IPS-18a (cell line): ENCODE results near the gene USP12.

ENCODE experiments used
- H3K27ac ChIP-seq: one replicate; pipeline ENCODE4 v1.5.1; 2013; ENCODE audit warnings: low read length
- H3K27me3 ChIP-seq: one replicate; pipeline ENCODE4 v1.6.1; 2013; ENCODE audit warnings: mild to moderate bottlenecking, low read length; ENCODE audit not compliant: control insufficient read depth, insufficient read depth
- H3K36me3 ChIP-seq: one replicate; pipeline ENCODE4 v1.6.1; 2013; ENCODE audit warnings: low read depth, low read length; ENCODE audit not compliant: control insufficient read depth
- H3K4me1 ChIP-seq: one replicate; pipeline ENCODE4 v1.6.1; 2013; ENCODE audit warnings: low read depth, low read length; ENCODE audit not compliant: control insufficient read depth
- H3K4me3 ChIP-seq: one replicate; pipeline ENCODE4 v1.5.1; 2013; ENCODE audit warnings: low read length
- H3K9ac ChIP-seq: one replicate; pipeline ENCODE4 v1.6.1; 2013; ENCODE audit warnings: mild to moderate bottlenecking, low read length, moderate library complexity
- H3K9me3 ChIP-seq: one replicate; pipeline ENCODE4 v1.6.1; 2013; ENCODE audit warnings: low read depth, low read length; ENCODE audit not compliant: control insufficient read depth

USP12 gene

DNA sequence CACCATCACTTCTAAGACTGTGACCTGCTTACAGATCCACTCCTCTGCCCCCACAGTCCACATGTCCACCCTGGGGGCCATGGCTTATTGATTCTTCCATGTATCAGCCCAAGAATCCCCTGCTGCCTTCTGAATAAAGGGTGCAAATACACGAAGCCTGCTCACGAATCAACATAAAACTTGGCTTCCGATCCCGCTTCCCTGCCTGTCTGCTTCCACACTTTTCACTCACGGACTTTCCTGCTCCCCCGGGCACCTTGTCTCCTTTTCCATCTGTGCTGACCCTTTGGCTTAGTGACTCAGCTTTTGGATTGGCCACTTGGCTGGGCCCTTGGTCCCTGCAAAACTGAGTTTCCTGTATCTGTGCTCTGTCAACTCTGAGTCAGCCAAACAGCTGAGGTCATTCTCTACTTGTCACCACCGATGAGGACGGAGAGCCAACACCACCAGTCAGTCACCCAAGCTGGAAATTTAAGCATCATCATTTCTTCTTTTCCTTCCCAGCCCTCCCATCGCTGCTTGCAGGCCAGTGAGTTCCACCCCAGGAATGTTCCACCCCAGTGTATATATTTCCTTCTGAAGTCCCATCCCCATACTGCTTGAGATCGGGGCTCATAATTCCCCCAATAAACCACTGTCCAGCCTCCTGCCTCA lies 11.4 kb upstream of the USP12 start:
- Histone ChIP-seq H3K4me3 (no peak overlapping the region), H3K4me1 (peaks cover 8% of the 10 kb centered on the region), H3K36me3 (no peaks in the 10 kb centered on the region), H3K27me3 (no peaks in the 10 kb centered on the region), H3K27ac (no peak overlapping the region), H3K9ac (no peak overlapping the region), H3K9me3 (no peaks in the 10 kb centered on the region)

DNA sequence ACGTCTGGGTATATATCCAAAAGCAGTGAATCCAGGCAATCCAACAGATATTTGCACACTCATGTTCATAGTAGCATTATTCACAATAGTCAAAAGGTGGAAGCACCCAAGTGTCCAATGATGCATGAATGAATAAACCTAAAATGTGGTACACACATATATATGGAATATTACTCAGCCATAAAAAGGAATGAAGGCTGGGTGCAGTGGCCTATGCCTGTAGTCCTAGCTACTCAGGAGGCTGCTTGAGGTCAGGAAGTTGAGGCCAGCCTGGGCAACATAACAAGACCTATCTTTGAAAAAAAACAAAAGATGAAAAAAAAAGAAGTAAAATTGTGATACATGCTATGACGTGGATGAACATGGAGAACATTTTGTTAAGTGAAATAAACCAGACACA lies 10.4 kb upstream of the USP12 start:
- Histone ChIP-seq H3K27ac (no peak overlapping the region), H3K9ac (no peak overlapping the region)

DNA sequence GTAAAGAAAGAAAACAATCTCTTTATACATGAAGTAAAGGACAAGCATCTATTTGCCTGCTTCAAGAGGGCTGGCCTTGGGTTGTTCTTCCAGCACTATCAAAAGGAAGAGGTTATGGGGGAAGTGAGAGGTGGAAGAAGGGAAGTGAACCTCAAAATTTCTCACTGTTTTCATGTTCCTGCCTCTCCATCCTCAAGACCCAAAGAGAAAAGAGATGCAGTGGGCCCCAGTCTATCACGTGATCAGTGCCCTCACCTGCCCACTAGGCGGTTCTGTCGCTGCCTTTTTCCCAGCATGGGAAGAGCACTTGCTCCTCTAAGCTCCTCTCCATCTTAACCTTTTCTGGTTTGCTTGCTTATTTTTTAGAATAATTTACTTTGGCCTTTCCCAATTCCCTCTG lies 6.2 kb upstream of the USP12 start:
- Histone ChIP-seq H3K4me1 (peaks cover 9% of the 10 kb centered on the region), H3K27me3 (no peaks in the 10 kb centered on the region), H3K27ac (no peak overlapping the region), H3K36me3 (no peaks in the 10 kb centered on the region), H3K4me3 (peak overlapping the region; percentile 24), H3K9me3 (no peaks in the 10 kb centered on the region), H3K9ac (no peak overlapping the region)

More for the DNA sequence above, 10.4 kb upstream of the USP12 start:
- no peaks in the 10 kb centered on the region for H3K27me3 ChIP-seq
- H3K4me1 ChIP-seq = peaks cover 11% of the 10 kb centered on the region
- no peaks in the 10 kb centered on the region for H3K9me3 ChIP-seq
- no peaks in the 10 kb centered on the region for H3K36me3 ChIP-seq
- H3K4me3 ChIP-seq = no peak overlapping the region

DNA sequence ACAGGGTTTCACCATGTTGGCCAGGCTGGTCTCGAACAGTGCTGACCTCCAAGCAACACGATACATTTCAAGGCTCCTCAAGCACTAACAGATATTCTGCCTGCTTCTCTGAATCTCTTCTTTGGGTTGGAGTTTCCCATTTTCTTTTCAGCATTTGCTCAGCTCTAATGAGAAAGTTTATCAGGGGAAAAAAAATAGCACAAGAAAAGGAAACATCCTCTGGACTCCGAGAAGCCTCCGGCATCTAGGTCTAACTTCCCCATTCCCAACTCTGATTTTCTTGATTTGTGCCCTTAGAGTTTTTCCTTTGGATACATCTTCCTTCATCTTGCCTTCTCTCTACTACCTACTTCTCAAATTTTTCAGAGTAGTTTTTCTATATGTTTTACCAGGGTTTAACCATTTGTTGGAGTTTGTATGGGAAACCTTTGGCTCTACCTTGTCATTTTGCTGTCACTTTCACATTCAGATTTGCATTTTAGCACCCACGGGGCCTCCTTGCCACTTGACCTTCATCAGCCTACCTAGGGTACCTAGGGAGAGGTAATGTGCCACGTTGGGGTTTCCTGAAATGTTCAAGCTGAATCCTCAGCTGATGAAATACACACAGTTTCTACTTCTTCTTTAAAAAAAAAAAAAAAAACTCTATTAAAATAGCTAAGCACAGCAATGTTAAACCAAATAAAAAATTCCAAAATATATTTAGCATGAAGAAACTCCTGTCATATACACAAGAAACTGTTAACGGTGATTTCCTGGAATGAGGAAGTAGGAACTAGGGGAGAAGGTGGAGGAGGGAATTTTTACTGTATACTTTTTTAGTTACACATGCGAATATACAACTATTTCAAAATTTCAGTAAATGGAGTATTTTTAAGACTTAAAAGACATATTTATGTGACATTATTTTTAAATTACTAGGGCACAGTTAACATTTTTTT lies 5.1 kb upstream of the USP12 start:
- no peaks in the 10 kb centered on the region for H3K9me3 ChIP-seq
- no peak overlapping the region for H3K9ac ChIP-seq
- H3K27ac ChIP-seq = no peak overlapping the region
- H3K4me1 ChIP-seq = peaks cover 9% of the 10 kb centered on the region
- H3K27me3 ChIP-seq = no peaks in the 10 kb centered on the region
- H3K4me3 ChIP-seq = no peak overlapping the region
- no peaks in the 10 kb centered on the region for H3K36me3 ChIP-seq

DNA sequence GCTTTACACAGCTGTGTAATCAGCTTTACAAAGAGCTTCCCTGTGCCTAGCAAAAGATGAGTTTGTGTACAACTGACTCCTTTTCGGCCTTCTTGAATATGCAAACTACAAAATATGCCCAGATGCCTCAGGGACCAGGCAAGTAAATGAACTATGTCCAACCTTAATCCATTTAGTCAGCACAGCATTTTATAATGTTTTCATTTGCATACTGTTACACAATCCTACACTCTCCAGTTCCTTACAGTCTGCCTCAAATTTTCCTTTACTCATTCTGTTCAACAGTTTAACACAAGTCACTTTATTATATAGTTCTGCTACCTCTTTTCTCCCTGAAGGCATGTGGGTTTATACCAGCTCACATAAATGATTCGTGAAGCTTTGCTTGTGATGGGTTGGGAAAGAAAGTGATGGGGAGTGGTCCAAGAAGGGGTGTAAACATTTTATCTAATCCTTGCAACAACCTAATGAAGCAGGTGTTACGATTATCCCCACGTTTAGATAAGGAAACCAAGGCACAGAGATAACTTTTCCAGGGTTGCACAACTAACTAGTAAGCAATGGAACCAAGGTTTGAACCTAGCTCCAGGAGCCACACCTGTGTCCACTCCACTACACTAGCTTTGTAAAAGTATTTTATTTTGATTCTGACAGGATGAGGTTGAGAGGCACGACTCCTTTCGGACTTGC lies 3.3 kb upstream of the USP12 start:
- no peaks in the 10 kb centered on the region for H3K9me3 ChIP-seq
- H3K4me3 ChIP-seq = no peak overlapping the region
- H3K36me3 ChIP-seq = no peaks in the 10 kb centered on the region
- peaks cover 14% of the 10 kb centered on the region for H3K4me1 ChIP-seq
- H3K9ac ChIP-seq = no peak overlapping the region
- H3K27ac ChIP-seq = no peak overlapping the region
- H3K27me3 ChIP-seq = no peaks in the 10 kb centered on the region

DNA sequence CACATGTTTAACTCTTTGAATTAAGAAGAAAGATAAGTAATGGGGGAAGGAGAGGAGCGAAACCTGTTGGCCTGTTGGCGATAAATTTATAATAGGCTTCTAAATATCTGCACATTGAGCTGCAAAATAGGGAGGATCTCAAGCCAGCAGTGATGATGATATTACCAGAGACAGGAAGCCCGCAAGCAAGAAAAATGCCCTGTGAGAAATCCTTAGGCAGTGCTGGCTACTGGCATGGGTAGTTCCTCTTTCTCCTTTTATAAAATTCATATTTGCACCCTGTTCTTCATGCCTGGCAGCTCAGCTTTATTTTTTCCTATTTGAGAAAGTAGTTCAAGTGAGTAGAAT lies 858 bp upstream of the USP12 start:
- Histone ChIP-seq H3K4me1 (peaks cover 9% of the 10 kb centered on the region), H3K9ac (peak overlapping the region; percentile 43), H3K36me3 (no peaks in the 10 kb centered on the region), H3K27me3 (no peaks in the 10 kb centered on the region), H3K9me3 (no peaks in the 10 kb centered on the region), H3K27ac (no peak overlapping the region), H3K4me3 (peak overlapping the region; percentile 71)

DNA sequence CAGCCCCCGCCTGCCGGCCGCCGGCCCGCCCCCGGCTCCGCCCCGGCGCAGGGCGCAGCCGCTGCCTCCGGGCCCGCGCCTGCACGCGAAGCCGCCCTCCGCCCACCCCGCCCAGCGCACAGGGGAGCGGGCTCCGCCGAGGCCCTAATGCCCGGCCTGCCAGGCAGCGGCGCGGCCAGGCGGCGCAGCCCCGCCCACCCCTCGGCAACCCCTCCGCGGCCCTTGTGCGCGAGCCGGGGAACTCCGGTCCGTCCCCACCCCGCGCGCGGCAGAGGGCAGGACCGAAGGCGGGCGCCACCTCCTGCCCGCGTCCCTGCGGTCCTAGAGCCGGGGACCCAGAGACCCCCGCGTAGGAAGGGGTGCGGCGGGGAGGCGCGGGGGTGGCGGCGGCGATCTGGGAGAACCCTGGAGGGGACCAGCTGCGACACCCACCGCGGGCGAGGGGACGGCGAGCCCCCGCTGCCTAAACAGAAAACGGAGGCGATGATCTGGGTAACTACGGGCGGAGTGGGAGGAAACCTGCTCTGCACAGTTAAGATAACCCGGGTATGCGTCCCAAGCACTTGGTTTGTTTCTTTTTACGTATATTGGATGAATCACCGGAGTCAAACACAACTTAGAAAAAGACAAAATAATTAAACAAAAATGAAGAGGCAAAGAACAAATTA lies 350 bp upstream of the USP12 start:
- Histone ChIP-seq H3K36me3 (no peaks in the 10 kb centered on the region), H3K27ac (no peak overlapping the region), H3K4me3 (peak overlapping the region; percentile 71), H3K4me1 (peaks cover 9% of the 10 kb centered on the region), H3K9me3 (no peaks in the 10 kb centered on the region), H3K9ac (peak overlapping the region; percentile 43), H3K27me3 (no peaks in the 10 kb centered on the region)

DNA sequence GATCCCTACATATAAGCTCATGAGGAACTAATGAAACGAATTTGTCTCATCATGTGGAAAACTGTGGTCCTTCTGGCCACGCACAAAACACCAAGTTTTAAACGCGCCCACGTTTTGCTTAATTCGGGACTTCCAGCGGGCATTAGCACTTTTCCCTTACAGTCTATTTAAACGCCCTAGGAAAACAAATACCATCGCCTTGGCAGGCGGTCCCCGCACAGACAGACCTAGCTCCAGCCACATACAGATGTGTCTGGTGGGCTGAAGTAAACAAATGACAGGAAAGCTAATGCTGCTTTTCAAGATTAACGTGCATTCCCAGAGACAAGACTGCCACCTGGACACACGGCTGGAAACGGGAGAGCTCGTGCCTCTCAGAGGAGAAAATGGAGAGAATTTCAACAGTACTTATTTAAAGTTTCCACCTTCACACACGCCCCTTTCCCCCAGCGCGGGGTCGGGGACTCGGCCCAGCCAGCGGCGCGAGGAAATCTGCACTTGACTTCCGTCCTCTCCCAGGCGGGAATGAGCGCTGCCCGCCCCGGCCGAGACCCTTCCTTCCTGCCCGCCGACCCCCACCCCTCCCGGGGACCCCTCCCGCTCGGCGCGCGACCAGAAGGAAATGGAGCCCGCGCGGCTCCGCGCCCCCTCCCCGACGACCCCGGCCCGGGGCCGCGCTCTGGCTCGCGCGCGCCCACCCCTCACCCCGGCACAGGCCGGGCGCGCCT lies 931 bp downstream of the USP12 start:
- Histone ChIP-seq H3K4me3 (peak overlapping the region; percentile 96), H3K27ac (peak overlapping the region; percentile 1), H3K9ac (peak overlapping the region; percentile 79), H3K4me1 (peaks cover 9% of the 10 kb centered on the region), H3K27me3 (no peaks in the 10 kb centered on the region), H3K36me3 (no peaks in the 10 kb centered on the region), H3K9me3 (no peaks in the 10 kb centered on the region)

DNA sequence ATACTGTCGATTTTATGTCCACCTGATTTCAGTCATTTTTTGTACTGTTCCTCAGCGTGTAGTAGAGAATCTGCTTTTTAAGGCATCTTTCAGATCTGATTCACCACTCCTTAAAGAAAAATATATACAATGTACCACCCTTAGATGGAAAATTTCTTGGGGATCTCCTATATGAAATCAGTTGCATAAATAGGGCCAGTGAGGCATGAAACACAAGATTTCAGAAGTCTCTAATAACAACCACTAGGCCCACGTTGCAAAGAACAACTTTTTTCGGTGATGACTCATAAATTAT lies 1.4 kb downstream of the USP12 start:
- H3K4me1 ChIP-seq = peaks cover 9% of the 10 kb centered on the region
- no peak overlapping the region for H3K27ac ChIP-seq
- peak overlapping the region; percentile 96 for H3K4me3 ChIP-seq
- peak overlapping the region; percentile 79 for H3K9ac ChIP-seq
- no peaks in the 10 kb centered on the region for H3K9me3 ChIP-seq
- no peaks in the 10 kb centered on the region for H3K27me3 ChIP-seq
- no peaks in the 10 kb centered on the region for H3K36me3 ChIP-seq

DNA sequence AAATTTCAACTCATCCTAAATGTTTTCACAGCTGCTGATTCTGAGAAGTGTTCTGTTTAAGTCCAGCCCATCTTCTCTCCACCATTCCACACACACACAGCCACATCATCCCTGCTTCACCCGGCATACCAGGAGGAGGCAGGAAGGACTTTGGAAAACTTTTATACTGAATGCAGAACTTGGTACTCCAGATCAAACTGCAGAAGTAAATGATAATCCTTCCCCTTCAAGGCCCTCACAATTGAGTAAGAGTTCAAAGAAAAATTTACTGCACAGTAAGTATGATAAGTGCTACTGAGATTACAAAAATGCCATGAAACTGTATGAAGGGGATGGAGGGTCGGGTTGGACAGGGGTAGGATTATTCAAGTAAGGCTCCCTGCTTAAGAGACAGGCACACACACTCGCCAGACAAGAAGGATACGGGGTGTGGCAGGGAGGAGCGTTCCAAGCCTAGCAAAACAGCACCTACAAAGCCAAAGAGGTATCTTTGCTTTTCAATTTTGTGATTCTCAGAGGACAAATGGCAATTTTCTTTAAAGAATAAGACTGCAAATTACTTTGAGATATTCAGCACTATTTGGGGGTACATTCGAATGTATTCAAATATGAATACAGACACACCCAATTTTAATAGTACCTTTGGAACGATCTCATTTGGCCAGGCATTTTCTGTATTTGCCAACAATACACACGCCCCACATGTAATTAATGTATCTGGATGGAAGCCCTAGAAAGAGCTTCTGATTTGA lies 2.5 kb downstream of the USP12 start:
- Histone ChIP-seq H3K9me3 (no peaks in the 10 kb centered on the region), H3K27me3 (no peaks in the 10 kb centered on the region), H3K4me1 (peaks cover 9% of the 10 kb centered on the region), H3K9ac (no peak overlapping the region), H3K27ac (no peak overlapping the region), H3K4me3 (no peak overlapping the region), H3K36me3 (no peaks in the 10 kb centered on the region)
